ENCODE results near the gene SBF2. TPM values are rescaled to one million over a fixed set of nuclear protein-coding genes. Genes with fewer than 3 reads are reported as not detected.

The SBF2 gene
- total RNA-seq, 1 experiment from 2014 or later = 31.3 TPM

GRCh38 chr11:9758637-9759518, 535.1 kb downstream of the SBF2 start:
- peak; percentile 57 for DNase-seq
- Histone ChIP-seq H3K27me3 (ENCODE audit: low read length) (no peaks in the 10 kb centered on the region), H3K36me3 (ENCODE audit: low read depth, low read length) (no peaks in the 10 kb centered on the region), H4K20me1 (ENCODE audit: low read length) (no peaks in the 10 kb centered on the region), H3K4me2 (ENCODE audit: low read length) (peak overlapping the region; percentile 99), H3K9ac (ENCODE audit: low read length) (peak overlapping the region; percentile 80), H3K79me2 (ENCODE audit: low read length) (no peaks in the 10 kb centered on the region), H3K27ac (ENCODE audit: low read length) (peak overlapping the region; percentile 17), H3K9me2 (replicated peaks; ENCODE audit: low read length) (no peaks in the 10 kb centered on the region), H2AFZ (ENCODE audit: low read length) (peak overlapping the region; percentile 100), H3K4me1 (ENCODE audit: insufficient read depth, low read length) (peaks cover 34% of the 10 kb centered on the region), H3K9me3 (ENCODE audit: low read length) (no peaks in the 10 kb centered on the region), H3F3A (ENCODE audit: low read length, unreplicated experiment) (no peaks in the 10 kb centered on the region), H3K4me3 (ENCODE audit: low read length) (peak overlapping the region; percentile 87)
- intact Hi-C loops (cut with micrococcal nuclease) = loop anchor here (1.0 to 10.0 kb wide), 5 partner anchors 81 to 976 kb away; no protein-coding TSS in a partner anchor
- POLR2A ChIA-PET (ENCODE audit: unreplicated experiment) = interaction anchor here (0.5 to 0.6 kb wide), 2 partner anchors 64 to 104 kb away, joined by 3 read pairs; no protein-coding TSS in a partner anchor
- ATAC-seq = peak; percentile 39
- CTCF ChIA-PET = interaction anchor here (0.6 to 1.2 kb wide), 6 partner anchors 64 to 565 kb away, joined by 3 to 8 read pairs (median 3); no protein-coding TSS in a partner anchor
- TF ChIP-seq EZH2 (IDR thresholded peaks at IDR 0.05; ENCODE audit: low read length, unreplicated experiment) = no peak
- BruUV-seq (replicated peaks) = no TSS peak

- no peaks in the 10 kb centered on the region for H3F3A ChIP-seq (ENCODE audit: low read length, unreplicated experiment)
- no peaks in the 10 kb centered on the region for H3K79me2 ChIP-seq (ENCODE audit: low read length)
- peak; percentile 76 for DNase-seq
- peak overlapping the region; percentile 100 for H2AFZ ChIP-seq (ENCODE audit: low read length)
- no peaks in the 10 kb centered on the region for H3K36me3 ChIP-seq (ENCODE audit: low read depth, low read length)
- H3K4me2 ChIP-seq (ENCODE audit: low read length) = peak overlapping the region; percentile 99
- H3K9me2 ChIP-seq (replicated peaks; ENCODE audit: low read length) = no peaks in the 10 kb centered on the region
- H3K27me3 ChIP-seq (ENCODE audit: low read length) = no peaks in the 10 kb centered on the region
- H3K4me3 ChIP-seq (ENCODE audit: low read length) = peak overlapping the region; percentile 87
- H3K4me1 ChIP-seq (ENCODE audit: insufficient read depth, low read length) = peaks cover 42% of the 10 kb centered on the region
- peak; percentile 66 for TF ChIP-seq CTCF (conservative IDR thresholded peaks at IDR 0.05; ENCODE audit: low read depth, low read length)
- no peak for TF ChIP-seq EZH2 (IDR thresholded peaks at IDR 0.05; ENCODE audit: low read length, unreplicated experiment)
- H3K9ac ChIP-seq (ENCODE audit: low read length) = peak overlapping the region; percentile 80
- POLR2A ChIA-PET (ENCODE audit: unreplicated experiment) = interaction anchor here (0.6 to 0.7 kb wide), 2 partner anchors 16 to 516 kb away, joined by 6 read pairs; no protein-coding TSS in a partner anchor
- peak; percentile 39 for ATAC-seq
- peak overlapping the region; percentile 17; the same call in 1 of the 2 replicates for H3K27ac ChIP-seq (ENCODE audit: low read length)
- H3K9me3 ChIP-seq (ENCODE audit: low read length) = no peaks in the 10 kb centered on the region
- no peaks in the 10 kb centered on the region for H4K20me1 ChIP-seq (ENCODE audit: low read length)
- BruUV-seq (replicated peaks) = no TSS peak
- intact Hi-C loops (cut with micrococcal nuclease) = loop anchor here (10.0 kb wide), 1 partner anchor 977 kb away; no protein-coding TSS in a partner anchor
- CTCF ChIA-PET = interaction anchor here (0.6 kb wide), 1 partner anchor 100 kb away, joined by 3 read pairs; no protein-coding TSS in a partner anchor
Observed at GRCh38 chr11:9757809-9758636, 536.0 kb downstream of the SBF2 start.

GRCh38 chr11:9756878-9757277, 537.1 kb downstream of the SBF2 start:
- Histone ChIP-seq H3K4me2 (ENCODE audit: low read length) (no peak overlapping the region), H3K36me3 (ENCODE audit: low read depth, low read length) (no peaks in the 10 kb centered on the region), H2AFZ (ENCODE audit: low read length) (no peak overlapping the region), H3F3A (ENCODE audit: low read length, unreplicated experiment) (no peaks in the 10 kb centered on the region), H4K20me1 (ENCODE audit: low read length) (no peaks in the 10 kb centered on the region), H3K4me1 (ENCODE audit: insufficient read depth, low read length) (peaks cover 53% of the 10 kb centered on the region), H3K9me2 (replicated peaks; ENCODE audit: low read length) (no peaks in the 10 kb centered on the region), H3K4me3 (ENCODE audit: low read length) (no peak overlapping the region), H3K9me3 (ENCODE audit: low read length) (no peaks in the 10 kb centered on the region), H3K27ac (ENCODE audit: low read length) (no peak overlapping the region), H3K79me2 (ENCODE audit: low read length) (no peaks in the 10 kb centered on the region), H3K9ac (ENCODE audit: low read length) (no peak overlapping the region), H3K27me3 (ENCODE audit: low read length) (no peaks in the 10 kb centered on the region)
- POLR2A ChIA-PET (ENCODE audit: unreplicated experiment) = interaction anchor here (0.6 kb wide), 1 partner anchor 184 kb away, joined by 6 read pairs; the partner anchor contains the start of gene WEE1
- TF ChIP-seq EZH2phosphoT487 (IDR thresholded peaks at IDR 0.05; ENCODE audit: borderline replicate concordance, low read length) (no peak), CTCF (conservative IDR thresholded peaks at IDR 0.05; ENCODE audit: low read depth, low read length) (no peak), EZH2 (IDR thresholded peaks at IDR 0.05; ENCODE audit: low read length, unreplicated experiment) (no peak)
- CTCF ChIA-PET = interaction anchor here (0.5 kb wide), 1 partner anchor 93 kb away, joined by 3 read pairs; the partner anchor contains the start of gene SWAP70
- DNase-seq (no peak), ATAC-seq (no peak)
- BruUV-seq (replicated peaks) = no TSS peak
- intact Hi-C loops (cut with micrococcal nuclease) = loop anchor here (10.0 kb wide), 1 partner anchor 978 kb away; no protein-coding TSS in a partner anchor
